GM18526 (cell line): ENCODE results near the gene CFAP46.

Experiments
- POLR2A ChIP-seq: IDR thresholded peaks from 3 replicates; pipeline ENCODE4 v1.6.1; 2011; ENCODE audit not compliant: insufficient read length; ENCODE audit errors: extremely low read depth

CFAP46 gene

DNA sequence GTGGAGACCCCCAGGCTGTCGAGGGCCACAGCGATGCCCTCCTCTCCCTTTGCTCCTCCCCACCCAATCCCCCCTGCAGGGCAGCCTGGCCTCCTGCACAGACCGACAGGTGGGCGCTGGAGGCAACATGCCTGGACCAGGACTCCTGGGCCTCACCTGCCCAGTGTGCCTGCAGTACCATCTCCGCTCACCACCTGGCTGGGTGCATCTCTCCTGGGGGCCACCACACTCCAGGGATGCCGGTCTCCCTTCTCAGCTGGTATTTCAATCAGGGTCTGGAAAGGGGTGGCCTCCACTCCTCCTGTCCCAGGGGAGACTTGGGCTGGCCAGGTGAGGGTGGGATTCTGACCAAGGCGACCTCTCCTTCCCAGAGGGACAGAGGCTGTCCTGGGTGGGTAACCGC lies 17.2 kb upstream of the CFAP46 start:
- no peak for TF ChIP-seq POLR2A

DNA sequence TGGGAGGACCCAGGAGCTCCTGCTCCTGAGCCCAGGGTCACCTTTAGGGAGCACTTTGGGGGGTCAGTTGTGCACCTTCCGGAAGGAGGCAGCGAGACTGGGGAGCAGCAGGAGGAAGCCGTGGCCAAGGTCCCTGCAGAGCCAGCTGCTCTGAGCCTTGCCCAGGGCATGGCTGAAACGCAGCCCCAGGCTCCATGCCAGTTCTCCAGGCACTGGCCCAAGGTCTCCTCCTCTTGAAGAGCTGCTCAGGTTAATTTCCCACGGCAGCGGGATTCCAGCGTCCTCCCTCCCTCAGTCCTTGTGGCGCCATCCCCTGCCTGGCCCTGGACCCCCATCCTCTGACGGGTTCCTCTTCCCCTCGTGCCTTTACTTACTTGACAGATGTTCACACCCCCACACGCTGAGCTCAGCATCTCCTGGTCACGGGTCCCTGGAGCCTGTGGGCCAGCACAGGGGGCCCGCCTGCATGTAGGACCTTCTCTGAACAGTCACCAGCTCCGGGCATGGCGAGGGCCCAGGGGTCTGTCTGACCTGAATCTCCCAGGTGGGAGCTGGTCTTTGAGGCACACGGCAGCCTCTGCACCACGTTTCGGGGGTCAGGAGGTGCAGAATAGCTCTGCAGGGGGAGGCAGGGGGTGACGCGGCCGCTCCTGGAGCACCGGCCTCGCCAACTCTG lies 16.7 kb upstream of the CFAP46 start:
- no peak for TF ChIP-seq POLR2A

DNA sequence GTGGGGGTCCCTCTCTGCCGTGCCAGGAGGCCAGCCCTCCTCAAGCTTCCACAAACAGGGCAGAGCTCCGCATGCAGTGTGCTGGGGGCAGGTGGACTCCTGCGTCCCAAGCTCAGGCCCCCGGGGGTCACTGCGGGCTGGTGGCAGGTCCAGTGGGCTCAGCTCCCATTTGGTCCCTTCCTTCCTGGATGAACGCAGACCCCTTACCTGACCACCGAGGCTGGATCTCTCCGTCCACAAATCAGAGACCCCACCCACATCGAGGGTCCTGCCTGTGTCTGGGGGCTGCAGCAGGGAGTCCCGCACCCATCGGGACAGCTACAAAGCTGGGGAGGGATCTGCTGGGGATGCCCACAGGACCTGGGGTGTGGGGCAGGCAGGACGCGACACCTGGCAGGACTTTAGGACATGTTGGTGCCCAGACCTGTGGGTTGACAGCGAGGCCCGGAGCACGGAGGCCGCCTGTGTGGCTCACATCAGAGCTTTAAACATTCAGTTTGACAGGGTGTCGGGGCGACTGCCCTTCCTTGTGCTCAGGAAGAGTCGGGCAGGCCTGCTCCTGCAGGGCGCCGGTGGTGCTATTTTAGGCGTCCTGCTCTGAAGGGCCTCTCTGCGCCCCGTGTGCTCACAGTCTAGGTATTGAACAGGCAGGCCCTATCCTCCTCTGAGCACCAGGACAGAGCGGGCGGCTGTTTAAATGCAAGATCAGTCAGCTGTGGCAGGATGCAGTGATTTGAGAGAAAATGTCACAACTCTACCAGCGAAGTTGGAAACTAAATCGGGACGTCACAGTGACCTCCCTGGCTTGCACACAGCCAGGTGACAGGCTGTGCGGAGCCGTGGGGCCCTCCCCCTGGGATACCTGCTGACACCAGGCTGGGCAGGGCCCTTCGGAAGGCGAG lies 15.9 kb upstream of the CFAP46 start:
- no peak for TF ChIP-seq POLR2A

DNA sequence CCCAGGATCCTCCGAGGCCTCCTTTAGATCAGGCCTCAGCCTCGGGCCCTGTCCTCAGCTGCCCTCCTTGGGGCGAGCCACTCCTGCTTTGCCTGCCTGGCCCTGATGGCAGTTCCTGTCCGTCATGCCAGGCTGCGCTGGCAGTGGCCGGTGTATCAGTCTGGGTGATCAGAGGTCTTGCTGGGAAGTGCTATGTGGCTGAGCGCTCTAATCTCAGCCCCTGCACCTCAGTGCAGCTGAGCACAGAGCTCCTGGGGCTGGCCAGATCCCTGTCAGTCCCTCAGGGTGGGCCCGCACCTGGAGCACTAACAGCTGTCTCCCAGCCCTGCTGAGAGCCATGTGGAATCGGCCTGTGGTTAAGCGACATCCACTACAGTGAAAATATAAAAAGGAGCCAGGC lies 14.8 kb upstream of the CFAP46 start:
- no peak for TF ChIP-seq POLR2A

DNA sequence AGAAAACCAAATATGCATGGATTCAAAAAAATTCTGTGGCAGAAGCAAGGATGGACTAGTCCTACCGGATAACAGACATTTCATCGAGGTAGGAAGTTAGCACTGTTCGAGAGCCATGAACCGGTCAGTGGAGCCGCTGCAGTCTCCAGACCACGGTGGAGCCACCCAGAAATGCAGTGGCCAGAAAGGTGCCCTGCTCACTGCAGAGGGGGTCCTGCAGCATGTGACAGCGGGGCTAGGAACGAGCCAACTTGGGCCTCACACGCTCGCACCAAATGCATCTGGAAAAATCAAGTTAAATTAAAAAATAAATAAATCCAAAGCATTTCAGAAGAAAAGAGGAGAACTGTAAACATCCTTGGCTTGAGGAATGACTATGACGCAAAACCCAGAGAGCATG lies 13.1 kb upstream of the CFAP46 start:
- TF ChIP-seq POLR2A, result no peak

DNA sequence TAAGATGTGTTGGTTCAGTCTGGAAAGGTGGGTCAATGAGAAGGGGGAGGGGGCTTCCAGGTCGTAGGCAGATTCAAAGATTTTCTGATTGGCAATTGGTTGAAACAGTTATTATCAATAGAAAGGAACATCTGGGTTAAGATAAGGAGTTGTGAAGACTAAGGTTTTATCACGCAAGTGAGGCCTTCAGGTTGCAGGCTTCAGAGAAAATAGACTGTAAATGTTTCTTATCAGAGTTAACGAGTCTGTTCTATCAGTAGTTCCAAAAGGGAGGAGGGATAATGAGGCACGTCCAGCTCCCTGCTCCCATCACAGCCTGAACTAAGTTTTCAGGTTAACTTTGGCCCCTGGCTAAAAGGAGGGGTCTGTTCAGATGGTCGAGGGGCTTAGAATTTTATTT lies 11.1 kb upstream of the CFAP46 start:
- no peak for TF ChIP-seq POLR2A

DNA sequence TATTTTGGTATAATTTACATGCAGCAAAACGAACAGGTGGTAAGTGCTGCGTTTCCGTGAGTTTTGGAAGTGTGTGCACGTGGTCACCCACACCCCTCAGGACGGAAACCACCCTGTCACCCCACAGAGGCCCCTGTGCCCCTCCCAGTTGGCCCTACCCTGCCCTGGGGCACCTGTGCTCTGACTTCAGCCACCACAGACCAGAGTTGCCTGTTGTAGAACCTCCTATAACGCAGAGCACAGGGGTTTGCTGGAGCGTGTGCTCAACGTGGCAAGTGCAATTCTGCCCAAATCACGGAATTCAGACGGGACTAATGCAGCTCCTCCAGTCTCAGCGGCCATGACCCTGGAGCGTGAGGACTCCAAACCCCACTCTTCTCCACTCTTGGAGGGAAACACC lies 9.6 kb upstream of the CFAP46 start:
- no peak for TF ChIP-seq POLR2A

DNA sequence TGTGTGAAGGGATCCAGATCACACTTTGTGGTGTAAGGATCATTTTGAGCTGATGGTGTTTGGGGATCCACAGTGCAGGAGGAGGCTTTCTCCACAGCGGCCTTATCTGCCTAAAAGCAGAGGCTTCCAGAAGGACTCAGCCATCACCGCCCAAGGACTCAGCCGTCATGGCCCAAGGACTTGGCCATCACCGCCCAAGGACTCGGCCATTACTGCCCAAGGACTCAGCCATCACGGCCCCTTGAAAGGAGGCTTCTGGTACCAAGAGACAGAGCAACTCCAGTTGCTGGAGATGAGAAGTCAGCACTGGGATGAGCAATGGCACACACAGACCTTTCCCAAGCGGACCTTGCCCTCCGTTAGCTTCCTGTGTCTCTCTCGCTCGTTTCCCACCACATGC lies 6.0 kb upstream of the CFAP46 start:
- TF ChIP-seq POLR2A, result no peak

DNA sequence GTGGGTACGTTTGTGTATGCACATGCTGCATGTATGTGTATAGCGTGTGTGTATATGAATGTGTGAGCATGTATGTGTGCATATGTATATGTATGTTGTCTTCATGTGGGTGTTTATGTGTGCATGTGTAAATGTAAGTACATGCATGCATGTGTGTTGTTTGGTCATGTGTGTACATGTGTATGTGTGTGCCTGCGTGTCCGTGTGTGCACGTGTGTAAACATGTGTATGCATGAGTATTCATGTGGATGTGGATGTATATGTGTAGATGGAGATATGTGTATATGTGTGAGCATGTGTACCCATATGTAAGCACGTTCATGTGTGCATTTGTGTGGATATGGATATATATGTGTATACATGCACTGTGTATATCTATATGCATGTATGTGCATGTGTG lies 5.5 kb upstream of the CFAP46 start:
- no peak for TF ChIP-seq POLR2A

DNA sequence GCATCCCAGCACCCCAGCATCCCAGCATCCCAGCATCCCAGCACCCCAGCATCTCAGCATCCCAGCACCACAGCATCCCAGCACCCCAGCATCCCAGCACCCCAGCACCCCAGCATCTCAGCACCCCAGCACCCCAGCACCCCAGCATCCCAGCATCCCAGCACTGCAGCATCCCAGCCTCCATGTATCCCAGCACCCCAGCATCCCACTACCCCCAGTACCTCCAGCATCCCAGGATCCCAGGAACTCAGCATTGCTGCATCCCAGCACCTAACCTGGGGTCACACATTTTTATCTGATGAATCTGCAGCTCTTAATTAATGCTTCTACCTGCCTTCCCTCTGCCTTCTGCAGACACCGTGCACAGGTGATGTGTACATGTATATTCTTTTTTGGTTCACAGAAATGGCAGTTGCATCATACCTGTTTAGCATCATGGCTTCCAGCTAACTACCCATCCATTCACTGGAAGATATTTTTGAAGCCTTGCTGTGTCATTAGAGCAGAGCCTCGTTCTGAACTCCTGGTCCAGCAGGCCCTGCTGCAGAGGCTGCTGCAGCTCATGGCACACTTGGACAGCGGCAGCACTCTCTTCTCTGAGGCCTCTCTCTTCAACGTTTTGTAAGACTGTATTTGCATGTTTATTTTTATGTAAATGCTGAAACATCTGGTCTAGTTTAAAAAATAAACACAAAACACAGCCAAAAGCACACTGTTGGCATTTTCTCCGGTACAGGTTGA lies 4.6 kb upstream of the CFAP46 start:
- no peak for TF ChIP-seq POLR2A

DNA sequence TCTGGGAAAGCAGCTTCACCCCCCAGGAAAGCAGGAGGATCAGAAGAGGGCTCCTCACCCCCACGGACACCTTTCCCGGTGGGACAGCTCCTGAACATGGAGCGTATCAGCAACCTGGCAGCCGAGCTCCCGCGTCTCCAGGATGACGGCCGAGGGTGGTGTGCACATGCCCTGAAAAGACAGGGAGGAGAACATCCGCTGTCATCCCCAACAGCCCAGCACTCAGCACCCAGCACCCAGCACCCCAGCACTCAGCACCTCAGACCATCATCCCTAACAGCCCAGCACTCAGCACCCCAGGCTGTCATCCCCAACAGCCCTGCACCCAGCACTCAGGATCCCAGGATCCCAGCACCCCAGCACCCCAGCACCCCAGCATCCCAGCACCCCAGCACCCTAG lies 3.9 kb upstream of the CFAP46 start:
- TF ChIP-seq POLR2A, result no peak

DNA sequence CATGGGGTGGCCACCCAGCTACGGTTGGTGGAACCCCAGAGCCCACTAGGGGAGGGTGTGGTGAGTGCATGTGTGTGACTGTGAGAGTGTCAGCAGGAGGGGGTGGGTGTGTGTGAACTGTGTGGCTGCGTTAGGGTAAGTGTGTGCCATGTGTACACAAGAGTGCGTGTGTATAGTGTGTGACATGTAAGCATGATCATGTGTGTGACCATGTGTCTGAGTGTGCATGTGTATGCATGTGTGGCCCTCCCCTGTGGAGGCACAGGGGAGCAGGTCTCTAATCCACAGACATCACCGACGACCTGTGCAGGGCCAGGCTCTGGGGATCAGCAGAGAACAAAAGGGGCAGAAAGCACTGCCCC lies 3.5 kb upstream of the CFAP46 start:
- no peak for TF ChIP-seq POLR2A

DNA sequence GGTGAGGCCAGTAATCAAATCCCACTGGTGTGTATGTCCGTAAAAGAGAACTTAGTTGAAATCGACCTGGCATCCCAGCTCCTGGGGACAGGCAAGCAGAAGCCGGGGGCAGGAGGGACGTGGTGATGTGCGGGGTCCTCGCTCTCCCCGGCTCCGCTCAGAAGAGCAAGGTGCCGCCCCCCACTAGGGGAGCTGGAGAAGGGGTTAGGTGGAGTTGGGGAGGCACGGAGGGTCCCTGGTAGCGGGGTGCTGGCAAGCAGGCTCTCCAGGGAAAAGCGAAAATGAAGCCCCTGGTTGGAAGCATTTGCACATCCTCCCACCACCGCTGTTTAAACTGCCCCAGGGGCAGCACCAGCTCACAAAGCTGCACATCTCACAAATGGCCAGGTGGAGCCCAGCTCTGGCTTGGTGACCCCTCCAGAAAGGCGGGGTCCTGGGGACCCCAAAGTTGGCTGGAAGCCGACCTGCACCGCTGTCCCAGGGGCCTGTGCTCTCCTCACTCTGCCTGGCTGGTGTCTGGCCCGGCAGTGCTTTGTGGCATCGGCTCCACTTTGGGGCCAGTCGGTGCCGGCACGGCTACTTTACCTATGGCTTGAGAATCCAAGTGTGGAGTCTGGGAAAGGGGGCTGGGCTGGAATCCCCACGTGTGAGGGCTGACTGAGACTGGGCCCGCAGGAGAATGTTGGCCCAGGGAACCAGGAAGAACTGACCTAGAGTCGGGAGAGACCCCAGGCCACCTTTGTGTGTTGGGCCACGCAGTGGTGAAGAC lies 2.9 kb upstream of the CFAP46 start:
- no peak for TF ChIP-seq POLR2A

DNA sequence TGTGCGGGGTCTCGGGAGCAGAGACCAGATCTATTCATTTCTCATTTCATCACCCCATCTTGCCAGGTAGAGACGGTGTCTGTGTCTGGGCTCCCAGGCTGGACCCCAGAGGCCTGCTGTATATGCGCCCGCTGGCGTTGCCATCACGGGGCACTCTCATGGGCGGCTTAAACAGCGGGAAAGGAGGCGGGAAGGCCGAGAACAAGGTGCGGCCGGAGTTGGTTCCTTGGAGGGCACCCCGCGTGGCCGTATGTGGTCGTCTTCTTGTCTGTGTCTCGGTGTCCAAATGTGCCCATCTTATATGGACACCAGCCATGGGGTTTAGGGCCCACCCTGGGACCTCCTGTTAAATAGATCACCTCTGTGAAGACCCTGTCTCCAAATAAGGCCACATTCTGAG lies 2.1 kb upstream of the CFAP46 start:
- TF ChIP-seq POLR2A, result no peak

DNA sequence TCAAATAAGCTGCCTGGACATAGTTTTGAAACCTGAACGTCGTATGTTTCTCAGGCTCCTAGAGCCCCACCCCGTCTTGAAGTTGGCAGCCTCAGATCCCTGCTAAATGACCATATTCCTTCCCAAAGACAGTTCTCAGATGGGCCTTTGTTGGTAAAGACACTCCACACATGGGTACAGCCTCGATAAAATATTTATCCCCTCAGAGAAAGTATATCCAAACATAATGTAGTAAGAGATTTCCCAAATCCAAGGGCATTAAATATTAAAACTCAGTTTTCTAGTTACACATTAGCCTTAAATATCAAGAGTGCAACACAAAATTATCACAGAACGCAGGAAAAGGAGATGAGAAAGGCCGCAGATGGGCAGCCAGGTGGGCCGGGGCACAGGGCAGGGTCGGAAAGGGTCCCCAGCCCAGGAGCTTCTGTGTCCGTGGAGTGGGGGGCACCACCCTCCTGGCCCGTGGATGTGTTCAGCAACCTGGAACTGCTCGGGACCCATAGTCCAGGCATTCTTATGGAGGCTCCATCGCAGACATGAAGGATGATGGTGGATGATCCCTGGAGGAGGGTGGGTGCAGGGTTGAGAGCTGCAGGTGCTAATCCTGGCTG lies 1.5 kb upstream of the CFAP46 start:
- TF ChIP-seq POLR2A, result no peak
